Measurements from ENCODE around the gene EDEM3. TPM values are rescaled to one million over a fixed set of nuclear protein-coding genes. Genes with fewer than 3 reads are reported as not detected.
"Not testable (repeated sequence)": the region's sequence is repeated elsewhere in the genome, so short reads cannot be mapped to it uniquely, and the experiment has no call there.

Gene EDEM3
- total RNA-seq, 1 donor from 2014 or later: 24.2 TPM

DNA sequence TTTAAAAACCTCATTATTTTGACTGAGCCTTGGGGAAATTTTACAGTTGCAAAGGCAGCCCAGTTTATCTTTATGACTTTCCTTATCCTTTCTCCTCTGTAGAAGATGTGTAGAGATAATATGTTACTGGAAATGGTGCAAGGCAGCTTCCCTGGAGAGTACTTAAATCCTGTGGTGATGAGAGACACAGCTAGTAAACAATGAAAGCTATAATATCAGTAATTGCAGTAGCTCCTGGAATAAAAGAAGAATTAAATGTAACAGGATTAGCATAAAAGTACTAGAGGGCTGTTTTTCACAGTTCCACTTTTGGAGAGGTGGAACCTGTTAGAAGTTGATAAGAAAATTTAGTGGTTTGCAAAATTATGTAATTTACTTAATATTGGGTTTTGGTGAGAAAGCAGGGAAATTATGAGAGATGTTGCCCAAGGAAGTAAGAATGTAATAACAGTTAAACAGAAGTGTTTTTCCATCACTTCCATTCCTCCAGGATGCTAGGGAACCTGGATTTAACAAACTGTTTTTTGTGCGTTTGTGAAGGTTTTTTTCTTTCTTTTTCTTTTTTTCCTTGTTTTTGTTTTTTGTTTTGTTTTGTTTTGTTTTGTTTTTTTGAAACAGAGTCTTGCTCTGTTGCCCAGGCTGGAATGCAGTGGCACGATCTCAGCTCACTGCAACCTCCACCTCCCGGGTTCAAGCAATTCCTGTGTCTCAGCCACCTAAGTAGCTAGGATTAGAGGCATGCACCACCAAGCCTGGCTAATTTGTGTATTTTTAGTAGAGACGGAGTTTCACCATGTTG, 15.7 kb upstream of the EDEM3 start:
- Mint-ChIP-seq H3K27ac (ENCODE audit: unreplicated experiment) (no peak overlapping the region), H3K27me3 (ENCODE audit: unreplicated experiment) (no peaks in the 10 kb centered on the region), H3K4me3 (ENCODE audit: unreplicated experiment) (no peak overlapping the region), H3K36me3 (ENCODE audit: low read depth, unreplicated experiment) (no peaks in the 10 kb centered on the region), H3K4me1 (ENCODE audit: unreplicated experiment) (no peaks in the 10 kb centered on the region), H3K9me3 (ENCODE audit: unreplicated experiment) (no peaks in the 10 kb centered on the region)
- TF ChIP-seq CTCF (IDR thresholded peaks at IDR 0.05; ENCODE audit: unreplicated experiment): no peak
- no peak for DNase-seq (ENCODE audit: low spot score)

DNA sequence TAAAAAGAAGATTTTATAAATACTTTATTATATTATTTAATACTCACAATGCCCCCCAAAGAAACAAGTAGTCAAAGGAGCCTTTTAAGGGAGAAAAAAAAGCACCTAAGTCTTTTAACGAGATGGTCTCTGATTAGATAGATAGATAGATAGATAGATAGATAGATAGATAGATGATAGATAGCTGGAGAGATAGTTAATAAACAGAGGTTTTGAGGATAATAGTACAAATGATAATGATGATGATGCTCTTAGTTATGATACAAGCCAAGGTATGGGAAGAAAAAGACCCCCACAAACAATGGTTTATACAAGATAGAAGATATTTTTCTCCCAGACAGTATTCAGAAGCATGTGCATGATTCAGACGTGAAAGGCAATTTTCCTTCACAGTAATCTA, 14.6 kb upstream of the EDEM3 start:
- no peak overlapping the region for H3K27ac Mint-ChIP-seq (ENCODE audit: unreplicated experiment)
- no peaks in the 10 kb centered on the region for H3K36me3 Mint-ChIP-seq (ENCODE audit: low read depth, unreplicated experiment)
- H3K4me3 Mint-ChIP-seq (ENCODE audit: unreplicated experiment): no peak overlapping the region
- H3K9me3 Mint-ChIP-seq (ENCODE audit: unreplicated experiment): no peaks in the 10 kb centered on the region
- TF ChIP-seq CTCF (IDR thresholded peaks at IDR 0.05; ENCODE audit: unreplicated experiment): no peak
- no peaks in the 10 kb centered on the region for H3K4me1 Mint-ChIP-seq (ENCODE audit: unreplicated experiment)
- H3K27me3 Mint-ChIP-seq (ENCODE audit: unreplicated experiment): no peaks in the 10 kb centered on the region
- no peak for DNase-seq (ENCODE audit: low spot score)

- Mint-ChIP-seq H3K9me3 (ENCODE audit: unreplicated experiment) (no peaks in the 10 kb centered on the region), H3K4me3 (ENCODE audit: unreplicated experiment) (no peak overlapping the region), H3K27ac (ENCODE audit: unreplicated experiment) (no peak overlapping the region), H3K4me1 (ENCODE audit: unreplicated experiment) (no peaks in the 10 kb centered on the region), H3K27me3 (ENCODE audit: unreplicated experiment) (no peaks in the 10 kb centered on the region), H3K36me3 (ENCODE audit: low read depth, unreplicated experiment) (no peaks in the 10 kb centered on the region)
- no peak for TF ChIP-seq CTCF (IDR thresholded peaks at IDR 0.05; ENCODE audit: unreplicated experiment)
- DNase-seq (ENCODE audit: low spot score): no peak
Observed at GRCh38 chr1:184768467-184768866, 13.8 kb upstream of the EDEM3 start.

GRCh38 chr1:184767591-184767990, 12.9 kb upstream of the EDEM3 start:
- no peak for TF ChIP-seq CTCF (IDR thresholded peaks at IDR 0.05; ENCODE audit: unreplicated experiment)
- H3K9me3 Mint-ChIP-seq (ENCODE audit: unreplicated experiment): no peaks in the 10 kb centered on the region
- H3K4me1 Mint-ChIP-seq (ENCODE audit: unreplicated experiment): no peaks in the 10 kb centered on the region
- H3K36me3 Mint-ChIP-seq (ENCODE audit: low read depth, unreplicated experiment): no peaks in the 10 kb centered on the region
- no peaks in the 10 kb centered on the region for H3K27me3 Mint-ChIP-seq (ENCODE audit: unreplicated experiment)
- H3K4me3 Mint-ChIP-seq (ENCODE audit: unreplicated experiment): no peak overlapping the region
- H3K27ac Mint-ChIP-seq (ENCODE audit: unreplicated experiment): no peak overlapping the region
- DNase-seq (ENCODE audit: low spot score): no peak

DNA sequence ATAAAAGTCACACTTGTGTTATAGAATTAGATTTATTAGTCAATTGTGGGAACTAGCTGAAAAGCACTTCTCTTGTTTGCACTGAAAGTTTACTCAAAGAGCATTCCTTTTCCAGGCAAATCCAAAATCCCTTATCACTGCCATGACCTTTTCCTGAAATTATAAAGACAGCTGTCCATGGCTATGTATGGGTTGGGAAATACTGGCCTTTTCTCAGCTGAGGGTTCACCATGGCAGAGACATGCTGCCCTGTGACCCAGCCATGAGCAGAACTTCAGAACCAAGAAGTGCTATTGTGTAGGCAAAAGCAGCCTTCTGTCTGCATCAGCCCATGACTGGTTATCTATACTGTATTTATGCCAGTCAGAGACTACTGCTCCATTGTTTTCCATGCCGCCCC, 9.8 kb upstream of the EDEM3 start:
- no peak overlapping the region for H3K27ac Mint-ChIP-seq (ENCODE audit: unreplicated experiment)

GRCh38 chr1:184763520-184763919, 8.9 kb upstream of the EDEM3 start:
- not testable (repeated sequence) for H3K27me3 Mint-ChIP-seq (ENCODE audit: unreplicated experiment); H3K9me3 Mint-ChIP-seq (ENCODE audit: unreplicated experiment); H3K27ac Mint-ChIP-seq (ENCODE audit: unreplicated experiment); H3K36me3 Mint-ChIP-seq (ENCODE audit: low read depth, unreplicated experiment); H3K4me1 Mint-ChIP-seq (ENCODE audit: unreplicated experiment); DNase-seq (ENCODE audit: low spot score); H3K4me3 Mint-ChIP-seq (ENCODE audit: unreplicated experiment)

More for the DNA sequence above, 9.8 kb upstream of the EDEM3 start:
- Mint-ChIP-seq H3K9me3 (ENCODE audit: unreplicated experiment) (no peaks in the 10 kb centered on the region), H3K36me3 (ENCODE audit: low read depth, unreplicated experiment) (no peaks in the 10 kb centered on the region), H3K4me1 (ENCODE audit: unreplicated experiment) (no peaks in the 10 kb centered on the region), H3K4me3 (ENCODE audit: unreplicated experiment) (no peak overlapping the region), H3K27me3 (ENCODE audit: unreplicated experiment) (no peaks in the 10 kb centered on the region)
- DNase-seq (ENCODE audit: low spot score): no peak
- TF ChIP-seq CTCF (IDR thresholded peaks at IDR 0.05; ENCODE audit: unreplicated experiment): no peak

All from endothelial cell (in vitro differentiated cells).